T-helper 1 cell treated with Interleukin-12 subunit alpha and Interleukin-12 subunit beta and Interleukin-4 antibody, amounts not matched to agents 30 ng/mL and 1 ng/mL, for 36 hours (primary cell): ENCODE results near the gene SLC22A14. TPM values are rescaled to one million over a fixed set of nuclear protein-coding genes. Genes with fewer than 3 reads are reported as not detected.
"Not testable (repeated sequence)": the region's sequence is repeated elsewhere in the genome, so short reads cannot be mapped to it uniquely, and the experiment has no call there.

Experiments used
- intact Hi-C: fragments of 100-400 bp; cut with micrococcal nuclease; formaldehyde crosslinking; loops from one replicate; pipeline ENCODE4 v1.15.1; 2024
- total RNA-seq: library from RNA; stranded (reverse); gene quantifications from 2 replicates; pipeline ENCODE4 v1.2.3, GENCODE V29; 2022

Gene SLC22A14
- total RNA-seq, 1 donor from 2014 or later: not detected

- intact Hi-C loops: no loop called here
These were observed 11.5 kb upstream of the SLC22A14 start for GRCh38 chr3:38270606-38271005.

DNA sequence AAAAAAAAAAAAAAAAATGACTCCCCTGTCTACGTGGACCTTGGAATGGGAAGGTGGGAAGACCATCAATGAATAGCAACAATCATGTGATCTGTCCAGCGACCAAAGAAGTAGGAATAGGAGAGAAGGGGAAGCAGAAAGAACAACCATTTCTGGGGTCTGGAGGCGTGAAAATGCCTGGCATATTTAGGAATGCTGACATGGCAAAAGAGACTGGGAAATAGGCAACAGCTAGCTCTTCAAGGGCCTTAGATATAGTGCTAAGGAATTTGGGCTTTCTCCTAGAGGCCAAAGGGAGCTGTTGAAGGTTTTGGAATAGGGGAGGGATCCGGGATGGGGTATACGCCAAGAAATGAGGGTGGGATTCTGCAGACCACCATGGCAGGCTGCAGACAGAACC, 10.5 kb upstream of the SLC22A14 start:
- intact Hi-C loops: no loop called here

DNA sequence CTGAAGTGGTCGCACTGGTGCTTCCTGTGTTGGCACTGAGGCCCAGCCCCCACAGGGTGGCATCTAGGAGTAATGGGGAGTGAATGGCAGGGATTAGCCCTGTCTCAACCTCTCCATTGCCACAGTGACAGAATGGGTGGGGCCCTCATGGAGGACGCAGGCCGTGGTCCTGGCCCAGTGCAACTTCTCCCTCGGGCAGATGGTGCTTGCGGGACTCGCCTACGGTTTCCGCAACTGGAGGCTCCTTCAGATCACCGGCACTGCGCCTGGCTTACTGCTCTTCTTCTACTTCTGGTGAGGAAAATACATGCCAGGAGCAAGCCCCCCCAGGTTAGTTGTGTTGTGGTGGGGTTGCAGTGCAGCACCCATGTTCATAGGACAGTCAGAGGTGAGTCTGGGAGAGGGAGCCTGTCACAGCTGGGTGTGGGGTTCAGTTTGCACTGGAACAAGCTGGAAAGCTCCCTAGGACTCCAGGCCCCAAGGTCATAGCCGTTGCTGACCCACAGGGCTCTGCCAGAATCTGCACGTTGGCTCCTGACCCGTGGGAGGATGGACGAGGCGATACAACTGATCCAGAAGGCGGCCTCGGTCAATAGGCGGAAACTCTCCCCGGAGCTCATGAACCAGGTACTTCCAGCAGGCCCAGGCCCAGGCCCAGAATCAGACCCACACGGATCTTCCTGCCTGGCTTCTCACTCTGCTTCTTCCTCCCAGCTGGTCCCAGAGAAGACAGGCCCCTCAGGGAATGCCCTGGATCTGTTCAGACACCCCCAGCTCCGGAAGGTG, 7.0 kb upstream of the SLC22A14 start:
- intact Hi-C loops: no loop called here

- intact Hi-C loops: no loop called here
These were observed 6.4 kb upstream of the SLC22A14 start for GRCh38 chr3:38275658-38276057.

GRCh38 chr3:38276081-38276916, 5.8 kb upstream of the SLC22A14 start:
- intact Hi-C loops: no loop called here

GRCh38 chr3:38276917-38277630, 5.0 kb upstream of the SLC22A14 start:
- intact Hi-C loops: no loop called here

- intact Hi-C loops: no loop called here
These were observed 3.3 kb upstream of the SLC22A14 start for GRCh38 chr3:38278841-38279240.

DNA sequence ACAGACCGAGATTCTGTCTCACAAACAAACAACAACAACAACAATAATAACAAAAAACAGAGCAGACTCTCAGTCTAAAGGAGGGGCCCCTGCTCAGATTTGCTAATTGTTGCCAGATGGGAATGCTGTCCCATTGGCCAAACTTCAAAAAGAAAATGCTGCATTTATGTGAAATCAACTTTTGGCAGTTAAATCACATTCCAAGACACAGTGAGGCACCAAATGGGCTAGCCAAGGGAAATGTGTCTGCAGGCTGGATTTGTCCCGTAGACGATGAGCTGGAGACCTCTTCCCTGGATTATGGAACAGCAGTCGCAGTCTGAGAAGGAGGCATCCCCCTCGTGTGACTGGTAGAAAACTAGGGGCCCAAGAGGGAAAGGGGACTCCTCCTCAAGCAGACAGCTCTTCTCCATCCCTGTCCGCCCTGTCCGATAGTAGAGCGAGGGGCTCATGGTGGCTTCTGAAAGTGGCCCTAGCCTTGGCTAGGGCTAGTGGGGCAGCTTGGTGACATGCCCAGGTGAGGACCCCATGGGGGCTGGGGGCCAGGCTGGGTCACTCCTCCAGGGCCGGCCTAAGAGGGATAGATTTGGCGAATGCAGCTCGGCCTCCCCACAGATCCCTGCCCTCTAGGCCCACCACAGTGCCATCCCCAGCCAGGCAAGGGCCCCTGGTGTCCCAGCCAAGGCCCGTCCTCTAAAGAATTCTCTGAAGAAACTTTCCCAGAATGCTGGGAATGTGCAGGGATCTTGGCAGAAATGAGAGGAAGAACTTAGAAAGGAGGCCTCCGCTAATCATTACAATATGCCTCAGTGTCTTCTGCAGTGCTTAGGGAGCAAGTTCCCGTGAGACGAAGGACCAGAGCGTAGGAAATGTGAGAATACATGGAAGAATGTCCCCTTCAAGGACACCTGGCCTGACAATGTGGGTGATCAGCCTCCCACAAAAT, 2.0 kb downstream of the SLC22A14 start:
- intact Hi-C loops: no loop called here

- intact Hi-C loops: no loop called here
These were observed 2.7 kb downstream of the SLC22A14 start for GRCh38 chr3:38284756-38285150.

DNA sequence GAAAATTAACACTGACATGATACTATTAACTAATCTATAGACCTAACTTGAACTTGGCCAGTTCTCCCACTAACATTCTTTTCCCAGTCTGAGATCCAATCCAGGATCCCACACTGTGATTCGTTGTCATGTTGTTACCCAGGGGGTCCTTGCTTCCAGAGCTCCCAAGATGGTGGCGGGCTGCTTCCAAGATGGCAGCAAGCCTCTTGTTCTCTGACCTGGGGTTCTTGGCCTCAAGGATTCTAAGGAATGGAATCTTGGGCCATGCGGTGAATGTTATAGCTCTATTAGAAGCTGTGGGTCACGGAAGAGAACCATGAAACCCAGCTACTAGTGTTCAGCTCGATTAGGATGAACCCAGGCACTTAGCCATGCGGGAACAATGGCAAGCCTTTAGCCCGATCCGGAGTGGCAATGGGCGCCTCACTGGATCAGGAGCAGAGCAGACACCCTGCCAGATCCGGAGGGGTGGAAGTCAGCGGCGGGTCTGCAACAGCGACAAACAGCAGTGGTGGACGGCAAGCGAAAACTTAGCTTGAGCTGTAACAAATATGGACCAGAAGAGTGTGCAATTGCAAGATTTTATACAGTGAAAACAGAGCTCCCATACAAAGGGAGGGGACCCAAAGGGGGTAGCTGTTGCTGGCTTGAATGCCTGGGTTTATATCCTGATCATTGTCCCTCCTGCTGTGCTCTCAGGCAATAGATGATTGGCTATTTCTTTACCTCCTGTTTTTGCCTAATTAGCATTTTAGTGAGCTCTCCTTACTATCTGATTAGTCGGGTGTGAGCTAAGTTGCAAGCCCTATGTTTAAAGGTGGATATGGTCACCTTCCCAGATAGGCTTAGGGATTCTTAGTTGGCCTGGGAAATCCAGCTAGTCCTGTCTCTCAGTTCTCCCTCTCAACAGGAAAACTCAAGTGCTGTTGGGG, 7.5 kb downstream of the SLC22A14 start:
- intact Hi-C loops: not testable (repeated sequence)

- intact Hi-C loops: not testable (repeated sequence)
These were observed 15.0 kb downstream of the SLC22A14 start for GRCh38 chr3:38297053-38297452.

GRCh38 chr3:38297537-38297936, 15.4 kb downstream of the SLC22A14 start:
- intact Hi-C loops: no loop called here

GRCh38 chr3:38297947-38298711, 16.0 kb downstream of the SLC22A14 start:
- intact Hi-C loops: loop anchor here (1.0 kb wide), 1 partner anchor 180 kb away; no protein-coding TSS in a partner anchor

DNA sequence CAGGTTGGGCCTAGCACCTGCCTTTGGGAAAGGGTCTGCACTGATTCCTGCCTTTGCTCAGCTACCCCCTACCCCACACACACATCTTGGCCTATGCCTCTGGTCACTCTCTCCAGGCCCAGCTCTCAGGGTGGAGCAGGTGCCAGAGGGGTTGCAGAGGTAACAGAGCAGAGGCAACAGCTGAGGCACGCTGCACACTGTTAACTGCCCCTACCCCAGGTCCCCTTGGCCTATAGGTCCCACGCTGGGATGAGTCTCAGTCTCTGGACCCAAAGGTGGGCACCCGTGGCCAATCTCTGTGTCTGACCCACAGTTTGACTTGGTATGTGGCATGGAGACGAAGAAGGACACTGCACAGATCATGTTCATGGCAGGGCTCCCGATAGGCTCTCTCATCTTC, 24.8 kb downstream of the SLC22A14 start:
- intact Hi-C loops: no loop called here

DNA sequence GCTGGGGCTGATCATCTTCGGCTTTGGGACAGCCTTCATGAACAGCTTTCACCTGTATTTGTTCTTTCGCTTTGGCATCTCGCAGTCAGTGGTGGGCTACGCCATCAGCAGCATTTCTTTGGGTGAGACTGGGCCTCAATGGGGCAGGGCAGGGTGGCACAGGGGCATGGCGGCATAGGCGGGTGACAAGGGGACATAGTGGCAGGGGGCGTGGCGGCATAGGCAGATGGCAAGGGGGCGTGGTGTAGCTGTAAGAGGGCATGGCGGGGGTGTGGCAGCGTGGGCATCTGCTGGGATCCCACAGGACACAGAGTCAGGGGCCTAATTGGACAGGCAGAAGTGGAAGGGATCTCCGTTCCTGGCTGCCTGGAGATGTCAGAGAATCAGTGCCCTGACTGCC, 25.5 kb downstream of the SLC22A14 start:
- intact Hi-C loops: no loop called here

- intact Hi-C loops: no loop called here
These were observed 26.4 kb downstream of the SLC22A14 start for GRCh38 chr3:38308456-38308855.

- intact Hi-C loops: no loop called here
These were observed 29.4 kb downstream of the SLC22A14 start for GRCh38 chr3:38311476-38311875.

DNA sequence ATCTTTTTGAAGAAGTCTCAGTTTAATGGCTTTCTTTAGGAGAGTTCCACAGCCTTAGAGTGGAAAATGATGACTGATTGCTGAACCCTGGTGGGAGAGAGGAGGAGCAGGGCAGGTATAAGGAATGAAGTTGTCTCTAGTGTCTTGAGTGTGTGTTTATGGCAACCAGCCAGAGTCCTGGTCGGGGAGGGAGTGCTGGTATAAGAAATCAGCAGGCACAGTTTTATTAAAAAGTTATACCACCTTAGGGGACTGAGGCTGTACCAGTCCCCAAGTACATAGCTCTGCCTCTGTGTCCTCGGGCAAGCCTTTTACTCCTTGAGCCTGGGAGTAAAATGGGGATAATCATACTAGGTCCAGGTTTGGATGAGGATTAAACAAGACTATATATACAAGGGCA, 29.8 kb downstream of the SLC22A14 start:
- intact Hi-C loops: no loop called here

DNA sequence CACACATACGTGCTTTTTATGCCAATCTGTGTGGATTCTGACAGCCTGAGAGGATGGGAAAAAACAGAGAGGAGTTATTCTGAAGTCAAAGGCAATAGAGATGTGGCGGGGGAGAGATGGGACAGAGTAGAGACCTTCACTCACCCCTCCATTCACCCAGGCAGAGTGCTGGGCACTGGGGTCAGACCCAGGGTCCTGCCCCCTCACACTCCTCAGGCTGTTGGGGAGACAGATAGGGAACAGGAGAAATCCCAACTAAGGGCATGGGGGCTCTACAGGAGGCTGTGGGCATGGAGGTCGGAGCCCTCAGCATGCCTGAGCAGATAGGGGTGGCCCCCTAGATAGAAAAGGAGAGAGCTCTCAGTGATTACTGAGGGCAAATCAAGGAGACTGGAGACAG, 30.3 kb downstream of the SLC22A14 start:
- intact Hi-C loops: no loop called here
